Regular cardiac myocyte (primary cell): ENCODE data around the gene CCDC85C. TPM values are rescaled to one million over a fixed set of nuclear protein-coding genes. Genes with fewer than 3 reads are reported as not detected.

ENCODE experiments used
- total RNA-seq: library from RNA; depleted of rRNA; stranded (reverse); fragments of >200 nt; gene quantifications from 2 replicates; pipeline ENCODE4 v1.2.3, GENCODE V29; 2014

Gene CCDC85C
- 3.7 and 7.7 TPM in 2 replicates for total RNA-seq

GRCh38 chr14:99603471-99604277, at the start of gene CCDC85C:
TSS of gene CCDC85C (minus strand) at chr14:99604207. CDS start at chr14:99603959, 248 bp downstream.

GRCh38 chr14:99644723-99645544, 40.9 kb upstream of the CCDC85C start, which contains the start of gene HHIPL1:
TSS of gene HHIPL1 (plus strand) at chr14:99645129. CDS start at chr14:99645208, 79 bp downstream.

GRCh38 chr14:99480917-99481744, 122.9 kb downstream of the CCDC85C start, which contains the start of gene CCNK:
TSS of gene CCNK (plus strand) at chr14:99481409. CDS start at chr14:99492678, 11,269 bp downstream.

GRCh38 chr14:99479906-99480869, 123.8 kb downstream of the CCDC85C start, which contains the start of gene SETD3:
TSS of gene SETD3 (minus strand) at chr14:99480859. CDS start at chr14:99465805, 15,054 bp downstream.

Other genes with a start within 250 kb of the CCDC85C start
- gene SETD3, start 123.3 kb downstream of the CCDC85C start, total RNA-seq: 59.2 and 75.3 TPM in 2 replicates
- 21.7 and 29.3 TPM in 2 replicates for gene CCNK, start 122.8 kb downstream of the CCDC85C start, total RNA-seq
- gene HHIPL1, start 40.9 kb upstream of the CCDC85C start, total RNA-seq: 5.0 and 9.3 TPM in 2 replicates
- gene CYP46A1, start 80.1 kb upstream of the CCDC85C start, total RNA-seq: 0.38 and 0.56 TPM in 2 replicates
- 27.2 and 27.9 TPM in 2 replicates for gene EML1, start 189.2 kb upstream of the CCDC85C start, total RNA-seq